GM23248 (cell line): Measurements from ENCODE around the gene DVL3. TPM values are rescaled to one million over a fixed set of nuclear protein-coding genes. Genes with fewer than 3 reads are reported as not detected.

Source experiments
- DNase-seq: peaks from one replicate; pipeline ENCODE4 v3.0.0-alpha.2; 2015
- H2AFZ ChIP-seq: fragments of 200-600 bp; sonication (generic); 2 replicates; pipeline ENCODE4 v1.6.1; 2016; ENCODE audit warnings: antibody characterized with exemption
- H3F3A ChIP-seq: fragments of 200-600 bp; sonication (generic); 2 replicates; pipeline ENCODE4 v1.6.1; 2016; ENCODE audit warnings: mild to moderate bottlenecking, antibody characterized with exemption, mixed run types; ENCODE audit not compliant: insufficient read depth
- H3K27ac ChIP-seq: fragments of 200-600 bp; sonication (generic); 2 replicates; pipeline ENCODE4 v1.5.1; 2016; ENCODE audit warnings: mild to moderate bottlenecking
- H3K27me3 ChIP-seq: fragments of 200-600 bp; sonication (generic); replicated peaks from 2 replicates; pipeline ENCODE4 v1.6.1; 2016; ENCODE audit warnings: mild to moderate bottlenecking; ENCODE audit not compliant: insufficient read depth
- H3K36me3 ChIP-seq: fragments of 200-600 bp; sonication (generic); 2 replicates; pipeline ENCODE4 v1.6.1; 2016; ENCODE audit warnings: low read depth, mild to moderate bottlenecking
- H3K4me1 ChIP-seq: fragments of 200-600 bp; sonication (generic); 2 replicates; pipeline ENCODE4 v1.6.1; 2016; ENCODE audit warnings: mild to moderate bottlenecking; ENCODE audit not compliant: insufficient read depth
- H3K4me2 ChIP-seq: fragments of 200-600 bp; sonication (generic); one replicate; pipeline ENCODE4 v1.6.1; 2016; ENCODE audit warnings: mild to moderate bottlenecking; ENCODE audit not compliant: unreplicated experiment
- H3K4me3 ChIP-seq: fragments of 200-600 bp; sonication (generic); 2 replicates; pipeline ENCODE4 v1.5.1; 2016; ENCODE audit warnings: mild to moderate bottlenecking
- H3K79me2 ChIP-seq: fragments of 200-600 bp; sonication (generic); 2 replicates; pipeline ENCODE4 v1.6.1; 2016; ENCODE audit warnings: mild to moderate bottlenecking; ENCODE audit not compliant: insufficient read depth
- H3K9ac ChIP-seq: fragments of 200-600 bp; sonication (generic); 2 replicates; pipeline ENCODE4 v1.6.1; 2016; ENCODE audit warnings: mild to moderate bottlenecking
- H3K9me2 ChIP-seq: fragments of 200-600 bp; sonication (generic); 2 replicates; pipeline ENCODE4 v1.6.1; 2016; ENCODE audit warnings: mixed run types, mild to moderate bottlenecking, moderate library complexity; ENCODE audit not compliant: insufficient read depth
- H3K9me3 ChIP-seq: fragments of 200-600 bp; sonication (generic); one replicate; pipeline ENCODE4 v1.6.1; 2017; ENCODE audit warnings: low read depth
- H4K20me1 ChIP-seq: fragments of 200-600 bp; sonication (generic); 2 replicates; pipeline ENCODE4 v1.6.0; 2016; ENCODE audit not compliant: insufficient read depth
- EZH2 ChIP-seq: fragments of 200-600 bp; sonication (generic); IDR thresholded peaks from 2 replicates; pipeline ENCODE4 v1.6.1; 2018; ENCODE audit warnings: antibody characterized with exemption, mild to moderate bottlenecking; ENCODE audit not compliant: insufficient read depth, poor library complexity, severe bottlenecking
- EZH2phosphoT487 ChIP-seq: fragments of 200-600 bp; sonication (generic); IDR thresholded peaks from 2 replicates; pipeline ENCODE4 v1.6.1; 2018; ENCODE audit warnings: antibody characterized with exemption, moderate library complexity, mild to moderate bottlenecking, low read depth; ENCODE audit not compliant: insufficient read depth
- WGBS, 2 experiments: methylation state at CpG; one replicate each; pipeline ENCODE4 v1.1.6; 2015 to 2017; ENCODE audit warnings: low lambda C conversion rate in 2 of 2, low coverage in 1 of 2; ENCODE audit errors: missing lambda C conversion rate in 2 of 2; 5-methylcytosine and 5-hydroxymethylcytosine counted together
- in situ Hi-C: fragments of 300-500 bp; cut with MboI; formaldehyde crosslinking; loops from 2 replicates; pipeline ENCODE4 v1.15.0; 2020
- polyA plus RNA-seq: library from polyadenylated mRNA; unstranded; fragments of >200 nt; fragmentation: Nextera tagmentation; extraction: Ambion mirVana; gene quantifications from 2 replicates; pipeline ENCODE4 v1.2.1, GENCODE V29; 2016
- total RNA-seq: library from RNA; depleted of rRNA; stranded (reverse); fragments of >200 nt; shearing (Covaris generic); gene quantifications from 2 replicates; pipeline ENCODE4 v1.2.3, GENCODE V29; 2014

The DVL3 gene
- total and polyA plus RNA-seq, 2 experiments from 2014 or later = 31.1 to 66.9 TPM

DNA sequence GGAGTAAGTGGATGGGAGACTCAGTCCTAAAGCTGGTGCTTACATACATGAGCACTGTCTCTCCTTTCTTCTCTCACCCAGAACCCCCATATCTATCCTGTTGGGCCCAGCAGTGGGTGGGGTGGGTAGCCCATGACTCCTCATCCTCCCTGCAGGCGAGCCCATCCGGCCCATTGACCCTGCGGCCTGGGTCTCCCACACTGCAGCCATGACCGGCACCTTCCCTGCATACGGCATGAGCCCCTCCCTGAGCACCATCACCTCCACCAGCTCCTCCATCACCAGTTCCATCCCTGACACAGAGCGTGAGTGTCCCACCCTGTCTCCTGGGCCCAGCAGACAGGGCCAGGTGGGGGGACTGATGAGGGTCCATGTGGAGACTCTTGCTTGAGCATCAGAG is 11.5 kb downstream of the DVL3 start:
- no peak for DNase-seq
- TF ChIP-seq EZH2phosphoT487 (no peak), EZH2 (no peak)
- H3K27ac ChIP-seq = 0 out of 2 replicates have a peak overlapping the region, but pooled peaks have one; percentile 91
- H3K4me2 ChIP-seq = no peak overlapping the region
- H3K79me2 ChIP-seq = peaks cover 88% of the 10 kb centered on the region
- WGBS, 2 experiments = 91 to 93% methylated on average over 5 to 6 of the region's 6 CpGs
- peaks cover 41% of the 10 kb centered on the region for H3K4me1 ChIP-seq
- H3K4me3 ChIP-seq = no peak overlapping the region
- H3K27me3 ChIP-seq = no peaks in the 10 kb centered on the region
- H3K9me3 ChIP-seq = no peaks in the 10 kb centered on the region
- H3K36me3 ChIP-seq = peaks cover 33% of the 10 kb centered on the region
- H3F3A ChIP-seq = peaks cover 55% of the 10 kb centered on the region
- H3K9ac ChIP-seq = no peak overlapping the region
- no peaks in the 10 kb centered on the region for H4K20me1 ChIP-seq
- H2AFZ ChIP-seq = no peak overlapping the region
- in situ Hi-C loops = no loop called here
- H3K9me2 ChIP-seq = no peaks in the 10 kb centered on the region

DNA sequence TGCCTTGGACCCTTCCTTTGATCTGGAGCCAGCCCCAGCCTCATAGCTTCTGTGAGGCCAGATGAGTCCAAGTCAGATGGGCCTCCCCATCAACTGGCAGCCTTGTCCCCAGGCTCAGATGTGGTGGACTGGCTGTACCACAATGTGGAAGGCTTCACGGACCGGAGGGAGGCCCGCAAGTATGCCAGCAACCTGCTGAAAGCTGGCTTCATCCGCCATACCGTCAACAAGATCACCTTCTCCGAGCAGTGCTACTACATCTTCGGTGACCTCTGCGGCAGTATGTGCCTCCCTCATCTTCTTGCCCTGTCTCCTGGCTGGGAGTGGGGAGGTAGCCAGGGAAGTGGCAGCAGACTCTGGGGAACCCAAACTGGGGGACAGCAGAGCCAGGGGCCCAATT is 12.6 kb downstream of the DVL3 start:
- WGBS, 2 experiments = 93 to 96% methylated on average over 8 of the region's 8 CpGs
- peaks cover 83% of the 10 kb centered on the region for H3K79me2 ChIP-seq
- TF ChIP-seq EZH2phosphoT487 (no peak), EZH2 (no peak)
- no peak overlapping the region for H3K4me2 ChIP-seq
- H3K4me3 ChIP-seq = no peak overlapping the region
- no peak overlapping the region for H2AFZ ChIP-seq
- H3K27ac ChIP-seq = peak overlapping the region; percentile 91
- H3K27me3 ChIP-seq = no peaks in the 10 kb centered on the region
- in situ Hi-C loops = no loop called here
- no peaks in the 10 kb centered on the region for H4K20me1 ChIP-seq
- DNase-seq = no peak
- H3K9me2 ChIP-seq = no peaks in the 10 kb centered on the region
- peaks cover 39% of the 10 kb centered on the region for H3K4me1 ChIP-seq
- peaks cover 39% of the 10 kb centered on the region for H3K36me3 ChIP-seq
- H3K9ac ChIP-seq = peak overlapping the region; percentile 51
- H3F3A ChIP-seq = peaks cover 58% of the 10 kb centered on the region
- H3K9me3 ChIP-seq = no peaks in the 10 kb centered on the region

DNA sequence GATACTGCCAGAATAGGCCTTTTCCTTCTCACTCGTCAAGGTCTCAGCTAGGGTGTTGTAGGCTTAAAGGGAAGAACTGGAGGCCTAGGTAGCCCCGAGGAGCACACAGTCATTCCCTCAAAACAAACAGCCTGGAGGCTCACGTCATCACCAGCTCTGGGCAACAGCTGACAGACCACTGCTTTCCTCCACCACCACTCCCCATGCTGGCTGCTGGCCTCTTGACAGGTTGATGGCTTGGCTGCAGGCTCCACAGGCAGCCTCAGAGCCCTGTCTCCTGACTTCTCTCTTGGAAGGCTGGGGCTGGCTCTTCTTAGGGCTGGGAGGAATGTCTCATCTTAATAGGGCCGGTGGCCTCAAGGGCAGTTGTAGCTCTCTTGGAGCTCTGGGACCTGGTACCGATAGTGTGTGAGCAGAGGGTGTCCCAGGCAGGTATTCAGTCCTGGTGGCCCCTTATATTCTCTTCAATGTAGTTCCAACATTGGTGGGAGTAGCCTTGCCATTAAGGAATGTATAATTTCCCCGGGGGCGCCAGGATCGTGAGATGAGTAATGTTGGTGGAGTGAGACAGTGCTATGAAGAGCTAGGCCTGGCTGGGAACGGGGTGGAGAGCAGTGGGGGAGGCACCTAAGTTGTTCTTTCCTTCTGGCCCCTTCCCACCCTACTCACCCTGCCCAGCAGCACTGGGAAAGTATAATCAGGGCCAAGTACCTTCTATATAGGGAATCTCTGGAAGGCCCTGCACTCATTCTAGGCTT is 13.4 kb downstream of the DVL3 start:
- Histone ChIP-seq H3K4me1 (peaks cover 43% of the 10 kb centered on the region), H2AFZ (no peak overlapping the region), H3K36me3 (peaks cover 39% of the 10 kb centered on the region), H3K79me2 (peaks cover 75% of the 10 kb centered on the region), H3K9me2 (no peaks in the 10 kb centered on the region), H3K27me3 (no peaks in the 10 kb centered on the region), H3K4me3 (no peak overlapping the region), H3K9me3 (no peaks in the 10 kb centered on the region), H4K20me1 (no peaks in the 10 kb centered on the region), H3K9ac (peak overlapping the region; percentile 51), H3F3A (peaks cover 64% of the 10 kb centered on the region), H3K27ac (peak overlapping the region; percentile 91), H3K4me2 (peak overlapping the region; percentile 66)
- WGBS, 2 experiments = 44 to 54% methylated on average over 9 of the region's 9 CpGs
- in situ Hi-C loops = no loop called here
- DNase-seq = peak; percentile 90
- no peak for TF ChIP-seq EZH2

DNA sequence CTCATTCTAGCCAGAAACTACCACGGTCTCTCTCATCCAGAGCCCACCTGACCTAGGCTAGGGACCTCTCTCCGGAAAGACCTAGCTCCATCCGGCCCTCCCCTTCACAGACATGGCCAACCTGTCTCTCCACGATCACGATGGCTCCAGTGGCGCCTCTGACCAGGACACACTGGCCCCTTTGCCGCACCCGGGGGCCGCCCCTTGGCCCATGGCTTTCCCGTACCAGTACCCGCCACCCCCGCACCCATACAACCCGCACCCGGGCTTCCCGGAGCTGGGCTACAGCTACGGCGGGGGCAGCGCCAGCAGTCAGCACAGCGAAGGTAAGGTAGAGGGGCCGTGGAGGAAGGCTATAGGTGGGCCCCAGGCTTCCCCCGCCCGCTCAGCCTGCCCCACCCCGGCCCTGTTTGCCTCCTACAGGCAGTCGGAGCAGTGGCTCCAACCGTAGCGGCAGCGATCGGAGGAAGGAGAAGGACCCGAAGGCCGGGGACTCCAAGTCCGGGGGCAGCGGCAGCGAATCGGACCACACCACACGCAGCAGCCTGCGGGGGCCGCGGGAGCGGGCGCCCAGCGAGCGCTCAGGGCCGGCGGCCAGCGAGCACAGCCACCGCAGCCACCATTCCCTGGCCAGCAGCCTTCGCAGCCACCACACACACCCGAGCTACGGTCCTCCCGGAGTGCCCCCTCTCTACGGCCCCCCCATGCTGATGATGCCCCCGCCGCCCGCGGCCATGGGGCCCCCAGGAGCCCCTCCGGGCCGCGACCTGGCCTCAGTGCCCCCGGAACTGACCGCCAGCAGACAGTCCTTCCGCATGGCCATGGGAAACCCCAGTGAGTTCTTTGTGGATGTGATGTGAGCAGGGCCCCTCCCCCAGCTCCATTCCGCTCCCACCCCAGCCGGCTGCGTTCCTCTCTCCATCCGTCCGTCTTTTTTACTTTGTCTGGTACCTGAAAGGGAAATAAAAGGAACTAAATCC is 15.0 kb downstream of the DVL3 start:
- WGBS, 2 experiments = 93 to 95% methylated on average over 15 to 66 of the region's 66 CpGs
- DNase-seq = no peak
- Histone ChIP-seq H3K9me3 (no peaks in the 10 kb centered on the region), H3K36me3 (peaks cover 34% of the 10 kb centered on the region), H3K9me2 (no peaks in the 10 kb centered on the region), H3K4me2 (no peak overlapping the region), H2AFZ (no peak overlapping the region), H3K9ac (no peak overlapping the region), H3F3A (peaks cover 71% of the 10 kb centered on the region), H3K4me1 (peaks cover 51% of the 10 kb centered on the region), H3K4me3 (no peak overlapping the region), H3K27me3 (no peaks in the 10 kb centered on the region), H3K79me2 (peaks cover 71% of the 10 kb centered on the region), H3K27ac (peak overlapping the region; percentile 91), H4K20me1 (no peaks in the 10 kb centered on the region)
- in situ Hi-C loops = no loop called here
- TF ChIP-seq EZH2phosphoT487 (no peak), EZH2 (no peak)
